OCI-LY7 (cell line): ENCODE results near the gene FLNB. TPM values are rescaled to one million over a fixed set of nuclear protein-coding genes. Genes with fewer than 3 reads are reported as not detected.

ENCODE experiments used
- BruUV-seq: library from RNA; stranded (reverse); fragments of 400-500 nt; replicated peaks from 2 replicates; lab custom pipeline; 2021; lab: Mats Ljungman, UMichigan
- CTCF ChIA-PET: fragments of 300-600 bp; sonication (Branson Sonifier 250); formaldehyde crosslinking; loops from one replicate; lab custom pipeline; 2022; ENCODE audit warnings: antibody characterized with exemption; ENCODE audit not compliant: unreplicated experiment; lab: Charles Lee
- POLR2A ChIA-PET: fragments of 300-600 bp; sonication (Branson Sonifier 250); formaldehyde crosslinking; loops from one replicate; lab custom pipeline; 2022; ENCODE audit warnings: antibody characterized with exemption; lab: Charles Lee
- DNase-seq: peaks from one replicate; pipeline ENCODE4 v3.0.0-alpha.2; 2015; ENCODE audit warnings: low spot score
- H2AFZ ChIP-seq: fragments of 200-600 bp; sonication (generic), shearing (Covaris generic); 2 replicates; pipeline ENCODE4 v1.6.1; 2014; ENCODE audit warnings: mild to moderate bottlenecking, antibody characterized with exemption, low read length, moderate library complexity
- H3K27ac ChIP-seq: fragments of 200-600 bp; sonication (generic); 2 replicates; pipeline ENCODE4 v1.5.1; 2014; ENCODE audit warnings: mixed run types, low read depth, mild to moderate bottlenecking, moderate library complexity, low read length, inconsistent platforms; ENCODE audit not compliant: poor library complexity, severe bottlenecking
- H3K36me3 ChIP-seq: fragments of 200-600 bp; sonication (generic); 2 replicates; pipeline ENCODE4 v1.6.1; 2014; ENCODE audit warnings: mild to moderate bottlenecking, antibody characterized with exemption, low read length, moderate library complexity, mixed read lengths; ENCODE audit not compliant: insufficient read depth
- H3K4me1 ChIP-seq: fragments of 200-600 bp; sonication (generic); 2 replicates; pipeline ENCODE4 v1.5.1; 2014; ENCODE audit warnings: mild to moderate bottlenecking, low read length; ENCODE audit not compliant: insufficient read depth, poor library complexity, severe bottlenecking
- H3K4me2 ChIP-seq: fragments of 200-600 bp; sonication (generic); 2 replicates; pipeline ENCODE4 v1.6.1; 2014; ENCODE audit warnings: mild to moderate bottlenecking, low read length
- H3K4me3 ChIP-seq: fragments of 200-600 bp; sonication (generic); 2 replicates; pipeline ENCODE4 v1.5.1; 2014; ENCODE audit warnings: mild to moderate bottlenecking, low read depth, low read length; ENCODE audit not compliant: poor library complexity, severe bottlenecking
- H3K79me2 ChIP-seq: fragments of 200-600 bp; sonication (generic); 2 replicates; pipeline ENCODE4 v1.6.1; 2016; ENCODE audit warnings: low read depth, mild to moderate bottlenecking, low read length, moderate library complexity, mixed read lengths; ENCODE audit not compliant: insufficient read depth
- H3K9me2 ChIP-seq: fragments of 200-600 bp; sonication (generic); 2 replicates; pipeline ENCODE4 v1.6.1; 2016; ENCODE audit warnings: mild to moderate bottlenecking, low read length, mixed read lengths; ENCODE audit not compliant: insufficient read depth
- H3K9me3 ChIP-seq: fragments of 200-600 bp; sonication (generic); 2 replicates; pipeline ENCODE4 v1.6.1; 2014; ENCODE audit warnings: mild to moderate bottlenecking, mixed run types, low read length, mixed read lengths
- H4K20me1 ChIP-seq: fragments of 200-600 bp; sonication (generic); 2 replicates; pipeline ENCODE4 v1.6.1; 2014; ENCODE audit warnings: mild to moderate bottlenecking, antibody characterized with exemption, low read length, moderate library complexity, mixed read lengths; ENCODE audit not compliant: insufficient read depth
- CTCF ChIP-seq: fragments of 200-600 bp; sonication (generic); conservative IDR thresholded peaks from 2 replicates; pipeline ENCODE4 v1.5.1; 2014; ENCODE audit warnings: mild to moderate bottlenecking, antibody characterized with exemption, low read length, moderate library complexity, mixed read lengths
- EZH2phosphoT487 ChIP-seq: fragments of 200-600 bp; sonication (generic); IDR thresholded peaks from 2 replicates; pipeline ENCODE4 v1.6.1; 2018; ENCODE audit warnings: low read depth, borderline replicate concordance, mild to moderate bottlenecking, mixed run types, antibody characterized with exemption, low read length, moderate library complexity, mixed read lengths
- intact Hi-C: fragments of 100-400 bp; cut with micrococcal nuclease; formaldehyde crosslinking; loops from one replicate; pipeline ENCODE4 v1.10.0; 2022; ENCODE audit not compliant: unreplicated experiment
- total RNA-seq, 2 experiments: library from RNA; depleted of rRNA in 1 of 2; stranded (reverse); fragments of >200 nt in 1 of 2; shearing (Covaris generic) in 1 of 2; gene quantifications; 2 replicates each; pipeline ENCODE4 v1.2.3, GENCODE V29; 2014 to 2022

Gene FLNB
- total RNA-seq, 2 experiments from 2014 or later = 29.9 to 39.1 TPM

DNA sequence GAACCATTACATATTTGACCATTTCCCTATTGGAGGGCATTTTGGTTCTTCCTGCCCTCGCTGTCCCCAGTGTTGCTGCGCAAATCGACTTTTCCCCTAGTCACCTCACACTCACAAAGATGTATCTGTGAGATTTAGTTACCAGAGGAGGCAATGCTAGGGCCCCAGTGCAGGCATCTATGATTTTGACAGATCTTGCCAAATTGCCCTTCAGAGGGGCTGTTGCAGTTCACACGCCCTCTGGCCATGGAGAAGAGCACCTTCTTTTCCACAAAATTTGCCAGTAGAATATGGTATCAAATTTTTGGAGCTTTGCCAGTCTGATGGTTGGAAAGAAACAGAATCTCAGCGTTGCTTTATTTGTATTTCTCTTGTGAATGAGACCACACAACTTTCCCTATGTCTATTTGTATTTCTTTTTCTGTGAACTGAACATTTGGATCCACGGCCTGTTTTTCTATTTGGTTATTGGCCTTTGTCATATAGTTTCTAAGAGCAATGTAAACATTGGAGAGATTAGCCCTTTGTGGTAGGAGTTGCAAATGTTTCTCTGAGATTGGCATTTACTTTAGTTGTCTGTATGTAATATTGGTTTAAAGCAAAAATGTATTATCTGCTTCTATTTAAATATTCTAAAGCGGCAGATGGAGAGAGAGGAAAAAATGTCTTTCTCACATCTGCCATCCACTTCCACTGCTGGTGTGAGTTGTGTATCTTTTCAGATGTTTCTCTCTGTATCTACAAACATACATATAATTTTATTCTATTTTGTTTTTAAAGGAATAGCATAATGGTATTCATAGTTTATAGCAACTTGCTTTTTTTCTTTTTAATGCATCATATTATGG is 136.5 kb downstream of the FLNB start:
- no TSS peak for BruUV-seq
- TF ChIP-seq CTCF = no peak
- Histone ChIP-seq H3K4me2 (no peak overlapping the region), H3K4me1 (no peaks in the 10 kb centered on the region), H3K9me3 (no peaks in the 10 kb centered on the region), H4K20me1 (no peaks in the 10 kb centered on the region), H3K36me3 (no peaks in the 10 kb centered on the region), H3K27ac (no peak overlapping the region), H2AFZ (no peak overlapping the region), H3K9me2 (no peaks in the 10 kb centered on the region), H3K4me3 (no peak overlapping the region), H3K79me2 (no peaks in the 10 kb centered on the region)
- POLR2A ChIA-PET = no interaction called here
- DNase-seq = no peak
- CTCF ChIA-PET = no interaction called here
- intact Hi-C loops = no loop called here

GRCh38 chr3:58148049-58148448 is 139.8 kb downstream of the FLNB start:
- ChIA-PET CTCF (no interaction called here), POLR2A (no interaction called here)
- Histone ChIP-seq H3K4me1 (no peaks in the 10 kb centered on the region), H3K27ac (no peak overlapping the region), H3K9me3 (no peaks in the 10 kb centered on the region), H3K4me3 (no peak overlapping the region), H3K79me2 (no peaks in the 10 kb centered on the region), H3K9me2 (no peaks in the 10 kb centered on the region), H2AFZ (no peak overlapping the region), H3K4me2 (no peak overlapping the region), H4K20me1 (no peaks in the 10 kb centered on the region), H3K36me3 (no peaks in the 10 kb centered on the region)
- BruUV-seq = no TSS peak
- no peak for DNase-seq
- TF ChIP-seq CTCF = no peak
- TF ChIP-seq EZH2phosphoT487 = no peak
- intact Hi-C loops = no loop called here
